ENCODE measurements around the gene POU1F1. TPM values are rescaled to one million over a fixed set of nuclear protein-coding genes. Genes with fewer than 3 reads are reported as not detected.
A peak's percentile ranks its signal among the peaks of the same experiment; 100 is the strongest.
"Not testable (repeated sequence)": the region's sequence is repeated elsewhere in the genome, so short reads cannot be mapped to it uniquely, and the experiment has no call there.

Gene POU1F1
- total RNA-seq, result not detected

GRCh38 chr3:87276484-87276883, at the start of gene POU1F1:
POU1F1 (minus strand) TSS chr3:87276584; CDS start chr3:87276462, 122 bp downstream.
- no peak for FAIRE-seq
- no peak for DNase-seq (ENCODE audit: low spot score in 2 of 2)

- no peak for DNase-seq (ENCODE audit: low spot score in 2 of 2)
- FAIRE-seq, result no peak
Observed at GRCh38 chr3:87324609-87325008, 48.2 kb upstream of the POU1F1 start.

- FAIRE-seq (no peak), DNase-seq (ENCODE audit: low spot score in 2 of 2) (no peak)
Observed at GRCh38 chr3:87320756-87321626, 44.6 kb upstream of the POU1F1 start.

- FAIRE-seq (no peak), DNase-seq (ENCODE audit: low spot score in 2 of 2) (no peak)
Observed at GRCh38 chr3:87318617-87319021, 42.2 kb upstream of the POU1F1 start.

- FAIRE-seq (no peak), DNase-seq (ENCODE audit: low spot score in 2 of 2) (no peak)
Observed at GRCh38 chr3:87317779-87318178, 41.4 kb upstream of the POU1F1 start.

- DNase-seq (ENCODE audit: low spot score in 2 of 2) (no peak), FAIRE-seq (no peak)
Observed at GRCh38 chr3:87313641-87314040, 37.3 kb upstream of the POU1F1 start.

GRCh38 chr3:87311309-87311708, 34.9 kb upstream of the POU1F1 start:
- FAIRE-seq (no peak), DNase-seq (ENCODE audit: low spot score in 2 of 2) (no peak)

GRCh38 chr3:87309601-87310000, 33.2 kb upstream of the POU1F1 start:
- DNase-seq (ENCODE audit: low spot score in 2 of 2) (no peak), FAIRE-seq (no peak)

- no peak for DNase-seq (ENCODE audit: low spot score in 2 of 2)
- no peak for FAIRE-seq
Observed at GRCh38 chr3:87307805-87308204, 31.4 kb upstream of the POU1F1 start.

- DNase-seq (ENCODE audit: low spot score in 2 of 2) (no peak), FAIRE-seq (no peak)
Observed at GRCh38 chr3:87305517-87305916, 29.1 kb upstream of the POU1F1 start.

- not testable (repeated sequence) for FAIRE-seq; DNase-seq (ENCODE audit: low spot score in 2 of 2)
Observed at GRCh38 chr3:87305031-87305430, 28.6 kb upstream of the POU1F1 start.

- DNase-seq (ENCODE audit: low spot score in 2 of 2) (peak; percentile 5 to 19), FAIRE-seq (peak; percentile 96)
Observed at GRCh38 chr3:87298111-87298718, 21.8 kb upstream of the POU1F1 start.

GRCh38 chr3:87288446-87288845, 12.1 kb upstream of the POU1F1 start:
- no peak for DNase-seq (ENCODE audit: low spot score in 2 of 2)
- FAIRE-seq, result no peak

GRCh38 chr3:87287011-87287410, 10.6 kb upstream of the POU1F1 start:
- no peak for DNase-seq (ENCODE audit: low spot score in 2 of 2)
- no peak for FAIRE-seq

GRCh38 chr3:87272718-87273341, 3.6 kb downstream of the POU1F1 start:
- no peak for FAIRE-seq
- DNase-seq (ENCODE audit: low spot score in 2 of 2), result no peak

GRCh38 chr3:87270908-87271700, 5.3 kb downstream of the POU1F1 start:
- FAIRE-seq (no peak), DNase-seq (ENCODE audit: low spot score in 2 of 2) (no peak)

- no peak for FAIRE-seq
- no peak for DNase-seq (ENCODE audit: low spot score in 2 of 2)
Observed at GRCh38 chr3:87269723-87270122, 6.7 kb downstream of the POU1F1 start.

GRCh38 chr3:87268646-87269211, 7.7 kb downstream of the POU1F1 start:
- no peak for DNase-seq (ENCODE audit: low spot score in 2 of 2)
- FAIRE-seq, result no peak

- FAIRE-seq, result no peak
- no peak for DNase-seq (ENCODE audit: low spot score in 2 of 2)
Observed at GRCh38 chr3:87267953-87268645, 8.3 kb downstream of the POU1F1 start.

- DNase-seq (ENCODE audit: low spot score in 2 of 2) (no peak), FAIRE-seq (no peak)
Observed at GRCh38 chr3:87261925-87262324, 14.5 kb downstream of the POU1F1 start.

Measured in frontal cortex (tissue), 4 donors.